Liver (tissue), 3 donors: ENCODE data around the gene SARDH.

ENCODE experiments used
- ATF3 ChIP-seq: IDR thresholded peaks from 2 replicates; pipeline ENCODE4 v1.6.1; 2016; ENCODE audit warnings: antibody characterized with exemption
- CTCF ChIP-seq: fragments of 150-350 bp; IDR thresholded peaks from 2 replicates; pipeline ENCODE4 v1.5.1; 2017; ENCODE audit warnings: improper control_type of control experiment, low read depth, low read length; ENCODE audit not compliant: missing input control
- HNF4G ChIP-seq: IDR thresholded peaks from 2 replicates; pipeline ENCODE4 v1.6.1; 2016; ENCODE audit warnings: antibody characterized with exemption
- ZBTB33 ChIP-seq: IDR thresholded peaks from 2 replicates; pipeline ENCODE4 v1.6.1; 2016; ENCODE audit warnings: antibody characterized with exemption
- TF ChIP-seq, protein P1 (sequence below): IDR thresholded peaks from 2 replicates; pipeline ENCODE4 v1.6.1; 2016; ENCODE audit warnings: antibody characterized with exemption, mild to moderate bottlenecking
- TF ChIP-seq, protein P2 (sequence below): IDR thresholded peaks from 2 replicates; pipeline ENCODE4 v1.6.1; 2016; ENCODE audit warnings: antibody characterized with exemption
- donor health status: healthy.
- donor health status: healthy.

DNA sequence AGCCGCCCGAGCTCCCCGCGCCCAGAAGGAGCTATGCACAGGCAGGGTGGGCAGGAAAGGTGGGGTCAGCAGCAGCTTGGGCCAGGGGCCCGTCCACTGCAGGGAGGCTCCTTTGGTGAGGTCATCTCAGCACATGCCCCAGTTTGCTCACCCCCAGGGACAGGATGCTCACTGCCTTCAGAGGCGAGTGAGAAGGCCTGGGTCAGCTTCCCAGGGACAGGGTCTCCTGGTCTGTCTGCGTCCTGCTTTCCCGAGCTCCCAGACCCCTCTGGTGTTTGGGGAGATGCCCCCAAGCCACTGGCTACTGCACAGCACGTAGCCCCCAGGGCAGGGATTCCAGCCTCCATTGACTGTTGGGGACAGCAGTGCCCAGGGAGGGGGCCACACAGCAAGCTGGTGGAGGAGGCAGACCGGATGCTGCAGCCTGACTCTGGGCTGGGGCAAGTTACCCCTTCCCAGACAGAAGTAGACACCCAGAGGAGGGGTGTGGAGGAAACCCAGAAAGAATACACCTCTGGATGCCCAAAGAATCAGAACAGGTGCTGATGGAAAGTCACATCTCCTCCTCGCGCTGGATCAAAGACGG, 581 bp upstream of the SARDH start:
- TF ChIP-seq, protein P1, sequence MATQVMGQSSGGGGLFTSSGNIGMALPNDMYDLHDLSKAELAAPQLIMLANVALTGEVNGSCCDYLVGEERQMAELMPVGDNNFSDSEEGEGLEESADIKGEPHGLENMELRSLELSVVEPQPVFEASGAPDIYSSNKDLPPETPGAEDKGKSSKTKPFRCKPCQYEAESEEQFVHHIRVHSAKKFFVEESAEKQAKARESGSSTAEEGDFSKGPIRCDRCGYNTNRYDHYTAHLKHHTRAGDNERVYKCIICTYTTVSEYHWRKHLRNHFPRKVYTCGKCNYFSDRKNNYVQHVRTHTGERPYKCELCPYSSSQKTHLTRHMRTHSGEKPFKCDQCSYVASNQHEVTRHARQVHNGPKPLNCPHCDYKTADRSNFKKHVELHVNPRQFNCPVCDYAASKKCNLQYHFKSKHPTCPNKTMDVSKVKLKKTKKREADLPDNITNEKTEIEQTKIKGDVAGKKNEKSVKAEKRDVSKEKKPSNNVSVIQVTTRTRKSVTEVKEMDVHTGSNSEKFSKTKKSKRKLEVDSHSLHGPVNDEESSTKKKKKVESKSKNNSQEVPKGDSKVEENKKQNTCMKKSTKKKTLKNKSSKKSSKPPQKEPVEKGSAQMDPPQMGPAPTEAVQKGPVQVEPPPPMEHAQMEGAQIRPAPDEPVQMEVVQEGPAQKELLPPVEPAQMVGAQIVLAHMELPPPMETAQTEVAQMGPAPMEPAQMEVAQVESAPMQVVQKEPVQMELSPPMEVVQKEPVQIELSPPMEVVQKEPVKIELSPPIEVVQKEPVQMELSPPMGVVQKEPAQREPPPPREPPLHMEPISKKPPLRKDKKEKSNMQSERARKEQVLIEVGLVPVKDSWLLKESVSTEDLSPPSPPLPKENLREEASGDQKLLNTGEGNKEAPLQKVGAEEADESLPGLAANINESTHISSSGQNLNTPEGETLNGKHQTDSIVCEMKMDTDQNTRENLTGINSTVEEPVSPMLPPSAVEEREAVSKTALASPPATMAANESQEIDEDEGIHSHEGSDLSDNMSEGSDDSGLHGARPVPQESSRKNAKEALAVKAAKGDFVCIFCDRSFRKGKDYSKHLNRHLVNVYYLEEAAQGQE, result no peak
- no peak for TF ChIP-seq CTCF
- TF ChIP-seq, protein P2, sequence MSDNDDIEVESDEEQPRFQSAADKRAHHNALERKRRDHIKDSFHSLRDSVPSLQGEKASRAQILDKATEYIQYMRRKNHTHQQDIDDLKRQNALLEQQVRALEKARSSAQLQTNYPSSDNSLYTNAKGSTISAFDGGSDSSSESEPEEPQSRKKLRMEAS, result no peak
- TF ChIP-seq ZBTB33, result no peak
- TF ChIP-seq HNF4G, result no peak
- no peak for TF ChIP-seq ATF3
